Stimulated activated naive CD8-positive, alpha-beta T cell treated with anti-CD3 and anti-CD28 coated beads, Interleukin-15, Interleukin-2, amounts not matched to agents 100 ng/mL and 50 ng/mL, for 24 hours (primary cell): ENCODE measurements around the gene INHBC.
"Not testable (repeated sequence)": the region's sequence is repeated elsewhere in the genome, so short reads cannot be mapped to it uniquely, and the experiment has no call there.

Experiments used
- H3K27ac Mint-ChIP-seq: one replicate; pipeline ENCODE4 v1.8.0; 2021; ENCODE audit warnings: mild to moderate bottlenecking, mixed read lengths
- H3K27me3 Mint-ChIP-seq: one replicate; pipeline ENCODE4 v1.8.0; 2021; ENCODE audit warnings: mixed read lengths
- H3K36me3 Mint-ChIP-seq: one replicate; pipeline ENCODE4 v1.8.0; 2021; ENCODE audit warnings: low read depth, mixed read lengths
- H3K4me1 Mint-ChIP-seq: one replicate; pipeline ENCODE4 v1.8.0; 2021; ENCODE audit warnings: low read depth, mixed read lengths
- H3K4me3 Mint-ChIP-seq: one replicate; pipeline ENCODE4 v1.8.0; 2021; ENCODE audit warnings: mild to moderate bottlenecking, mixed read lengths
- H3K9me3 Mint-ChIP-seq: one replicate; pipeline ENCODE4 v1.8.0; 2021; ENCODE audit warnings: mixed read lengths

Gene INHBC

DNA sequence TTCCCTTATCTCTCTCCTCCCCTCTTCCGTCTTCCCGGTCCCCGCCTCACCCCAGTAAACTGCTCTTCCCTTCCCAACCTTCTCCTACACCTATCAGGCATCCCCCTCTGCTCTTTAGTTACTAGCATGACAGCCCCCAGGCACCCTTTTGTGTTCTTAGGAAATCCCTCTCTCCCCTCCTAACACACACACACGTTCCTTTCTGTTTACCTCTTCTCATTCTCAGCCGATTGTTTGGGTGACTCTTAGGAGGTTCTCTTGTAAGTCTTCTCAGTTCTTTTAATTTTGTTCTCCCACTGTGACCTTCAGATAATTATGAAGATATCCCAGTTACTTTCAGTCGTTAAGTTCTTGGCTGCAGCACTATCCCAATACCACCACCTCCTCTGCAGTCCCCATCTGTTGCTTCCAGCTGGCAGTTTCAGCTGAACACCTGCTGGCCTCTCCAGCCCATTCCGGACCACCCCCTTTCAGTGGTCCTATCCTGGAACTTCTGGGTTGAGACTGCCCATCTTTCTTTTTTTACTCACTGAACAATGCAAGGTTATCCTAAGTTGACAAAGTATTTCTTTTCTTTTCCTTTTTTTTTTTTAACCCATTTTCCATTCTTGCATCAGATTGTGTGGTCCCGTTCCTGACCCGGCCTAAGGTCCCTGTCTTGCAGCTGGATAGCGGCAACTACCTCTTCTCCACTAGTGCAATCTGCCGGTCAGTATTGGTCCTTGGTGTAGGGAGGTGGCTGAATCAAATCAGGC lies 54.0 kb downstream of the INHBC start:
- Mint-ChIP-seq H3K27me3 (no peaks in the 10 kb centered on the region), H3K27ac (peak overlapping the region; percentile 90), H3K9me3 (no peaks in the 10 kb centered on the region), H3K36me3 (peaks cover 53% of the 10 kb centered on the region), H3K4me3 (peak overlapping the region; percentile 90), H3K4me1 (peaks cover 42% of the 10 kb centered on the region)

DNA sequence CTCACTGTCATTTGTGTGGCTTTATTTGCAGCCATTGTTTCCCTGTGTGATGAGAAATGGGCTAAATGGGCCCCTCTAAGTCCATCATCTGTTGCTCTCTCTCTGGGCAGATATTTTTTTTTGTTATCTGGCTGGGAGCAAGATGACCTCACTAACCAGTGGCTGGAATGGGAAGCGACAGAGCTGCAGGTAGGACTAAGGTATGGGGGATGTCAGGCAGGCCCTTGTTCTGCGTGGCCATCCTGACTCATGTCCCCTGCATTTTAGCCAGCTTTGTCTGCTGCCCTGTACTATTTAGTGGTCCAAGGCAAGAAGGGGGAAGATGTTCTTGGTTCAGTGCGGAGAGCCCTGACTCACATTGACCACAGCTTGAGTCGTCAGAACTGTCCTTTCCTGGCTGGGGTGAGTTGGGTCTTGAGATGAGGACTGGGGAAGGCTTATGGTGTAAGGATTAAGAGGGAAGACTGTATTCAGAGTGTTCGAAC lies 54.6 kb downstream of the INHBC start:
- peak overlapping the region; percentile 90 for H3K27ac Mint-ChIP-seq
- H3K4me1 Mint-ChIP-seq = peaks cover 41% of the 10 kb centered on the region
- H3K9me3 Mint-ChIP-seq = no peaks in the 10 kb centered on the region

DNA sequence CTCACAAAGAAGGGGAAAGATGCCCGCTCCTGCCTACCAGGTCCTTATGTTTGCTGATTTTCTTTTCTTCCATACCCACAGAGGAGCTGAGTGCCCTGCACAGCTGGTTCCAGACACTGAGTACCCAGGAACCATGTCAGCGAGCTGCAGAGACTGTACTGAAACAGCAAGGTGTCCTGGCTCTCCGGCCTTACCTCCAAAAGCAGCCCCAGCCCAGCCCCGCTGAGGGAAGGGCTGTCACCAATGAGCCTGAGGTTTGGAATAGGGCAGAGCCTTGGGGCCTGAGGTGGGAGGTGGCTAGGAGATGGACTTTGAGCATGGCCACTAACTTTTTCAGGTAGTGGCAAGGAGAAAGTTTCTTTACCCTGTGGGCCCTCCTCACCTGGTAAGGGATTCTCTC lies 55.5 kb downstream of the INHBC start:
- Mint-ChIP-seq H3K4me3 (peak overlapping the region; percentile 13), H3K9me3 (no peaks in the 10 kb centered on the region), H3K27me3 (no peaks in the 10 kb centered on the region), H3K27ac (no peak overlapping the region), H3K36me3 (peaks cover 53% of the 10 kb centered on the region), H3K4me1 (peaks cover 41% of the 10 kb centered on the region)

More for the DNA sequence above, 54.6 kb downstream of the INHBC start:
- peaks cover 53% of the 10 kb centered on the region for H3K36me3 Mint-ChIP-seq
- H3K27me3 Mint-ChIP-seq = no peaks in the 10 kb centered on the region
- peak overlapping the region; percentile 90 for H3K4me3 Mint-ChIP-seq

DNA sequence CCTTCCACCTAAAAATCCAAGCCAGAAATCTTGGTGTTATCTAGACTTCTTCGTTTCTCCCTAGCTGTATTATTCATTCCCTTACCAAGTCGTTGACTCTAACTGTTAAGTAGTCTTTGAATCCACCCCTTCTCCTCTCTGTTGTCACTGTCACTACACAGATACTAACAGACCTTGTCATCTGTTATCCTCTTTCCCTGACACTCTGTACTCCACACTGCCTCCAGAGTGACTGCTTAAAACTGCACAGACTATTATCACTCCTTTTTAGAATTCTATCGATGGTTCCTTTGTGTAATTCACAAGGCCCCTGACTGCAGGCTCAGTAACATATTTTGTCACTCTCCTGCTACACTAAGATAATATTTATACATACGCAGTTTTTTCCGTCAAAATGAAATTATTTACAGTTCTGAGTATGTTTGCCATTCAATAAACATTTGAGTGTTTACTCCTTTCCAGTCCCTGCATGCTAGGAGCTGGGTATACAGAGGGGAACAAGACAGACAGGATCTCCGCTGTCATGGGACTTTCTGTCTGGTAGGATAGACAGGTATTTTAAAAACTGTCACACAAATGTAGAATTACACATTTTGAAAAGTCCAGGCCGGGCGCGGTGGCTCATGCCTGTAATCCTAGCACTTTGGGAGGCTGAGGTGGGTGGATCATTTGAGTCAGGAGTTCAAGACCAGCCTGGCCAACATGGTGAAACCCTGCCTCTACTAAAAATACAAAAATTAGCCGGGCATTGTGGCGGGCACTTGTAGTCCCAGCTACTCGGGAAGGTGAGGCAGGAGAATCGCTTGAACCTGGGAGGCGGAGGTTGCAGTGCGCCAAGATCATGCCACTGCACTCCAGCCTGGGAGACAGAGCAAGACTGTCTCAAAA lies 57.1 kb downstream of the INHBC start:
- Mint-ChIP-seq H3K4me3 (peak overlapping the region; percentile 3), H3K27ac (peak overlapping the region; percentile 64), H3K36me3 (peaks cover 66% of the 10 kb centered on the region)

DNA sequence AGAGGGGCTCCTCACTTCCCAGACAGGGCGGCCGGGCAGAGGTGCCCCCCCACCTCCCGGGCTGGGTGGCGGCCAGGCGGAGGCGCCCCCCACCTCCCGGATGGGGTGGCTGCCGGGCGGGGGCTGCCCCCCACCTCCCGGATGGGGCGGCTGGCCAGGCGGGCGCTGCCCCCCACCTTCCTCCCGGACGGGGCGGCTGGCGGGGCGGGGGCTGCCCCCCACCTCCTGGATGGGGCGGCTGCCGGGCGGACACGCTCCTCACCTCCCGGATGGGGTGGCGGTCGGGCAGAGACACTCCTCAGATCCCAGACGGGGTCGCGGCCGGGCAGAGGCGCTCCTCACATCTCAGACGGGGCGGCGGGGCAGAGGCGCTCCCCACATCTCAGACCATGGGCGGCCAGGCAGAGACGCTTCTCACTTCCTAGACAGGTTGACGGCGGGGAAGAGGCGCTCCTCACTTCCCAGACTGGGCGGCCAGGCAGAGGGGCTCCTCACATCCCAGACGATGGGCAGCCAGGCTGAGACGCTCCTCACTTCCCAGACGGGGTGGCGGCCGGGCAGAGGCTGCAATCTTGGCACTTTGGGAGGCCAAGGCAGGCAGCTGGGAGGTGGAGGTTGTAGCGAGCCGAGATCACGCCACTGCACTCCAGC lies 60.6 kb downstream of the INHBC start:
- H3K27me3 Mint-ChIP-seq, H3K4me3 Mint-ChIP-seq, H3K9me3 Mint-ChIP-seq, H3K27ac Mint-ChIP-seq: not testable (repeated sequence)
- Mint-ChIP-seq H3K4me1 (peaks cover 20% of the 10 kb centered on the region), H3K36me3 (peaks cover 70% of the 10 kb centered on the region)

More for the DNA sequence above, 57.1 kb downstream of the INHBC start:
- H3K27me3 Mint-ChIP-seq = no peaks in the 10 kb centered on the region
- no peaks in the 10 kb centered on the region for H3K9me3 Mint-ChIP-seq
- H3K4me1 Mint-ChIP-seq = peaks cover 41% of the 10 kb centered on the region

DNA sequence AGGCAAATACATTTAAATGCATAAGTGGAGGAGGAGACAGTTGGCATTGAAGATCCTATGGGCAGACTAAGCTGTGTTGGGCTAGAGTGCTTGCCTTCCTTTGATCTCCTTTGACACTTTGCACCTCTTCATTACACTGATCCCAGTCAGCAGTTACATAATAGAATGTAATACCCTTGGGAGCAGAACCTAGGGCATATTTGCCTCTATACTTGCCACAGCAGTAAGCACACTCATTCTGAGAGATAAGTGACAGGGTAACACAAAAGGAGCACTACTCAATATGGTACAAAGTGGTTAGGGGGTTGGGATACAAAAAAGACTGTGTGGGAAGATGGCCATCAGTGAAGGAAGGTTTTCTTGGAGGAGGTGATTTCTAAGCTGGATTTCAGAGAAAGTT lies 62.2 kb downstream of the INHBC start:
- Mint-ChIP-seq H3K4me1 (peaks cover 9% of the 10 kb centered on the region), H3K36me3 (peaks cover 67% of the 10 kb centered on the region), H3K27me3 (no peaks in the 10 kb centered on the region), H3K4me3 (no peak overlapping the region), H3K9me3 (no peaks in the 10 kb centered on the region), H3K27ac (peak overlapping the region; percentile 14)

DNA sequence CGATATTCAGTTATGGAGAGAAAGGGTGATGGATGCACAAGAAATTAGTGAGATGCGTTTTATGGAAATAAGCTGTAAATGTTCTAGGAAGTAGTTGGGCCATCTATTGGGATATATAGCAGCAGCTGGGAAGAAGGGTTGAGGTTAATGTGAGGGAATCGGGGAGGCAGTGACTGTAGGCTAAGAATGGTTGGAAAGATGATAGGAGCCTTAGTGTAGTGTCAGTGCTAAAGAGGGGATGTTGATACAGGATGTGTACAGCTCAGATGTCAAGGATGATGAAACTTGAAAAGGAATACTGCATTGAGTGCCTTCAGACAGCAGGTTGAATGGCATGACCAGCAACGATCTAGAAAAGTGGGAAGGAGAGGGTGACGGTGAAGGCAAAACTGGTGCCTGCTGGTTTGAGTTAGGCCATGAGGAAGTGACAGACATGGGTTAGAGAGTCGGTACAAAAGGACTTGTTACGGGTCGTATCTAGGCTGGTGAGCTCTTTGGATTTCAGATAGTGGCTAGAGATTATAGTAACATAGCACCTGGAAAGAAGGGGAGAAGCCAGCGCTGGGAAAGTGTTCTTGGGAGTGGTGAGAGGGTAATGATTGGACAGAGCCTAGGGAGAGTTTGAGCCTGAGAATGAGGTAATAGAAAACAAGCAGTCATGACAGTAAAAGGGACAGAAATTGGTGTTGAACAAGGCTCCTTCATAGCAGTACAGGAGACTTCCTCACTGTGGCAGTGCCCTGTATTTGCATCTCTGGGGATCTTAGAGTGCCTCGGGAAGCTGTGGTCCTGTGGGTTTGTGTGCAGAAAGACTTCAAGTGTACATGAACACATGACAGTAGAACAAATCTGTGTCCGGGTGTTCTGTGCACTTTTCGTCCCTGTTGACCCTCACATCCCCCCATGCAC lies 62.9 kb downstream of the INHBC start:
- no peaks in the 10 kb centered on the region for H3K9me3 Mint-ChIP-seq
- H3K4me1 Mint-ChIP-seq = peaks cover 9% of the 10 kb centered on the region
- H3K4me3 Mint-ChIP-seq = no peak overlapping the region
- peaks cover 67% of the 10 kb centered on the region for H3K36me3 Mint-ChIP-seq
- H3K27me3 Mint-ChIP-seq = no peaks in the 10 kb centered on the region
- H3K27ac Mint-ChIP-seq = peak overlapping the region; percentile 14

DNA sequence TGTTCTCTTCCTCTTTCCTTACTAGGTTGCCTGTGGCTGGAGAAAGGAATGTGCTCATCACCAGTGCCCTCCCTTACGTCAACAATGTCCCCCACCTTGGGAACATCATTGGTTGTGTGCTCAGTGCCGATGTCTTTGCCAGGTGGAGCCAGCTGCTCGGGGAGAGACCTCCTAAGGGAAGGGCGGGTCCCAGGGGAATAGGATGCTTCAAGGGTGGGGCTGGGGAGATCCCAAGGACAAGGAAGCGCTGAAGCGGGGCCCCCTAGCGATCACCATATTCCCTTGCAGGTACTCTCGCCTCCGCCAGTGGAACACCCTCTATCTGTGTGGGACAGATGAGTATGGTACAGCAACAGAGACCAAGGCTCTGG lies 63.5 kb downstream of the INHBC start:
- Mint-ChIP-seq H3K36me3 (peaks cover 66% of the 10 kb centered on the region), H3K27ac (no peak overlapping the region), H3K4me1 (peaks cover 5% of the 10 kb centered on the region), H3K27me3 (no peaks in the 10 kb centered on the region), H3K4me3 (no peak overlapping the region), H3K9me3 (no peaks in the 10 kb centered on the region)

DNA sequence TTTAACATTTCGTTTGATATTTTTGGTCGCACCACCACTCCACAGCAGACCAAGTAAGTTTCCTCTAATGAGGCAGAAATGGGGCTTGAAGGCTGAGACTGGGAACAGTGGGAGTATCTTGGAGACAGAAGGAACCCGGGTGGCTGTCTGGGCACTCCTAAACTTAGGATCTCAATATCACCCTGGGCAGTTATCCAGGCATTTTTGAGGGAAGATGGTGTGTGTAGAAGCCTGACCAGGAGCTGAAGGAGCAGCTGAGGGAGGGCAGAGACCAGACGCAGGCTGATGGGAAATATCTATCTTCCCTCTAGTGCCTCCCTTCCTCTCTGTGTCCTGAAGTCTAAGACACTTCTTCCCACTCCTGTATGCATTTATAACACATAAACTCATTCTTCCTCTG lies 64.0 kb downstream of the INHBC start:
- Mint-ChIP-seq H3K36me3 (peaks cover 70% of the 10 kb centered on the region), H3K4me3 (no peak overlapping the region), H3K4me1 (peaks cover 5% of the 10 kb centered on the region), H3K27ac (peak overlapping the region; percentile 70), H3K9me3 (no peaks in the 10 kb centered on the region), H3K27me3 (no peaks in the 10 kb centered on the region)

DNA sequence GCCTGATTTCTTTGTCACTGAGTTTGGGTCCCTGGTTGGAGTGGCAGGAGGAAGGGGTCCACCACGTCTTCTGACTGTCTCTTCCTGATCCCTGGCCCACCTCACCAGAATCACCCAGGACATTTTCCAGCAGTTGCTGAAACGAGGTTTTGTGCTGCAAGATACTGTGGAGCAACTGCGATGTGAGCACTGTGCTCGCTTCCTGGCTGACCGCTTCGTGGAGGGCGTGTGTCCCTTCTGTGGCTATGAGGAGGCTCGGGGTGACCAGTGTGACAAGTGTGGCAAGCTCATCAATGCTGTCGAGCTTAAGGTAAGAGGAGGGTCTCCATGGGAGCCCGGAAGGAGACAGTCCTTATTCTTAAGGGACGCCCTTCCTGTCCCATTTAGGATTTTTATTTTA lies 65.6 kb downstream of the INHBC start:
- peaks cover 5% of the 10 kb centered on the region for H3K4me1 Mint-ChIP-seq
- no peaks in the 10 kb centered on the region for H3K27me3 Mint-ChIP-seq
- H3K27ac Mint-ChIP-seq = no peak overlapping the region
- H3K4me3 Mint-ChIP-seq = no peak overlapping the region
- peaks cover 84% of the 10 kb centered on the region for H3K36me3 Mint-ChIP-seq
- H3K9me3 Mint-ChIP-seq = no peaks in the 10 kb centered on the region
